Panc1 (cell line): ENCODE results near the gene C1orf232.

Experiments
- POLR2AphosphoS5 ChIP-seq: IDR thresholded peaks from 2 replicates; pipeline ENCODE4 v1.6.1; 2012; ENCODE audit warnings: mild to moderate bottlenecking, low read depth, low read length, moderate library complexity
- SIN3A ChIP-seq: IDR thresholded peaks from 2 replicates; pipeline ENCODE4 v1.6.1; 2012; ENCODE audit warnings: low read depth, mild to moderate bottlenecking, low read length, moderate library complexity, borderline replicate concordance; ENCODE audit not compliant: insufficient read depth
- TCF7L2 ChIP-seq: IDR thresholded peaks from 2 replicates; pipeline ENCODE4 v1.6.1; 2011; ENCODE audit warnings: mild to moderate bottlenecking, low read depth, low read length, inconsistent platforms
- TF ChIP-seq, protein P1 (sequence below): fragments of 450-650 bp; IDR thresholded peaks from 2 replicates; pipeline ENCODE4 v1.5.1; 2017; ENCODE audit warnings: mild to moderate bottlenecking
- TF ChIP-seq, protein P2 (sequence below), 2 experiments: IDR thresholded peaks; 2 replicates each; pipeline ENCODE4 v1.6.1; 2011 to 2012; ENCODE audit warnings: low read depth in 2 of 2, control low read depth in 1 of 2, low read length in 1 of 2, mild to moderate bottlenecking in 1 of 2, moderate library complexity in 1 of 2; ENCODE audit not compliant: insufficient read depth in 1 of 2

DNA sequence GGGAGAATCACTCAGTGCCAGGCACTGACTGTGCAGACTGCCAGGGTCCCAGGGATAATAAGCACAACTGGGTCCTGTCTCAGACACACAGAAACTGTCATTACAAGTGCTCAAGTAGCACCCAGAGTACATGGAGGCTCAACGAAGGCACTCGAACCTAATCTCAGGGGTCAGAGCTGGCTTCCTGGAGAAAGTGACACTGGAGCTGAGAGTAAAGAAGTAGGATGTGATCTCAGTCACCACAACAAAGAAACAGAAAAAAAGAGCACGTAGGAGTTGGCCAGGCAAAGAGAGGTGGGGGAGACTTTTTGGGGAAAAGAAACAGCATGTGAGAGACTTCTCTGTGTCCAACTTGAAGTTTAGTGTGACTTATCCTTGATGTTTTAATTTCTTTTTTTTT is 23.0 kb upstream of the C1orf232 start:
- TF ChIP-seq, protein P1, sequence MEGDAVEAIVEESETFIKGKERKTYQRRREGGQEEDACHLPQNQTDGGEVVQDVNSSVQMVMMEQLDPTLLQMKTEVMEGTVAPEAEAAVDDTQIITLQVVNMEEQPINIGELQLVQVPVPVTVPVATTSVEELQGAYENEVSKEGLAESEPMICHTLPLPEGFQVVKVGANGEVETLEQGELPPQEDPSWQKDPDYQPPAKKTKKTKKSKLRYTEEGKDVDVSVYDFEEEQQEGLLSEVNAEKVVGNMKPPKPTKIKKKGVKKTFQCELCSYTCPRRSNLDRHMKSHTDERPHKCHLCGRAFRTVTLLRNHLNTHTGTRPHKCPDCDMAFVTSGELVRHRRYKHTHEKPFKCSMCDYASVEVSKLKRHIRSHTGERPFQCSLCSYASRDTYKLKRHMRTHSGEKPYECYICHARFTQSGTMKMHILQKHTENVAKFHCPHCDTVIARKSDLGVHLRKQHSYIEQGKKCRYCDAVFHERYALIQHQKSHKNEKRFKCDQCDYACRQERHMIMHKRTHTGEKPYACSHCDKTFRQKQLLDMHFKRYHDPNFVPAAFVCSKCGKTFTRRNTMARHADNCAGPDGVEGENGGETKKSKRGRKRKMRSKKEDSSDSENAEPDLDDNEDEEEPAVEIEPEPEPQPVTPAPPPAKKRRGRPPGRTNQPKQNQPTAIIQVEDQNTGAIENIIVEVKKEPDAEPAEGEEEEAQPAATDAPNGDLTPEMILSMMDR, result no peak
- TF ChIP-seq POLR2AphosphoS5 (no peak), SIN3A (no peak), TCF7L2 (no peak)
- TF ChIP-seq, protein P2, sequence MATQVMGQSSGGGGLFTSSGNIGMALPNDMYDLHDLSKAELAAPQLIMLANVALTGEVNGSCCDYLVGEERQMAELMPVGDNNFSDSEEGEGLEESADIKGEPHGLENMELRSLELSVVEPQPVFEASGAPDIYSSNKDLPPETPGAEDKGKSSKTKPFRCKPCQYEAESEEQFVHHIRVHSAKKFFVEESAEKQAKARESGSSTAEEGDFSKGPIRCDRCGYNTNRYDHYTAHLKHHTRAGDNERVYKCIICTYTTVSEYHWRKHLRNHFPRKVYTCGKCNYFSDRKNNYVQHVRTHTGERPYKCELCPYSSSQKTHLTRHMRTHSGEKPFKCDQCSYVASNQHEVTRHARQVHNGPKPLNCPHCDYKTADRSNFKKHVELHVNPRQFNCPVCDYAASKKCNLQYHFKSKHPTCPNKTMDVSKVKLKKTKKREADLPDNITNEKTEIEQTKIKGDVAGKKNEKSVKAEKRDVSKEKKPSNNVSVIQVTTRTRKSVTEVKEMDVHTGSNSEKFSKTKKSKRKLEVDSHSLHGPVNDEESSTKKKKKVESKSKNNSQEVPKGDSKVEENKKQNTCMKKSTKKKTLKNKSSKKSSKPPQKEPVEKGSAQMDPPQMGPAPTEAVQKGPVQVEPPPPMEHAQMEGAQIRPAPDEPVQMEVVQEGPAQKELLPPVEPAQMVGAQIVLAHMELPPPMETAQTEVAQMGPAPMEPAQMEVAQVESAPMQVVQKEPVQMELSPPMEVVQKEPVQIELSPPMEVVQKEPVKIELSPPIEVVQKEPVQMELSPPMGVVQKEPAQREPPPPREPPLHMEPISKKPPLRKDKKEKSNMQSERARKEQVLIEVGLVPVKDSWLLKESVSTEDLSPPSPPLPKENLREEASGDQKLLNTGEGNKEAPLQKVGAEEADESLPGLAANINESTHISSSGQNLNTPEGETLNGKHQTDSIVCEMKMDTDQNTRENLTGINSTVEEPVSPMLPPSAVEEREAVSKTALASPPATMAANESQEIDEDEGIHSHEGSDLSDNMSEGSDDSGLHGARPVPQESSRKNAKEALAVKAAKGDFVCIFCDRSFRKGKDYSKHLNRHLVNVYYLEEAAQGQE (IDR thresholded peaks at IDR 0.05; ENCODE audit: insufficient read depth in 1 of 2, low read depth in 2 of 2, low read length in 1 of 2), result no peak
